Duodenal mucosa (tissue), 2 donors: ENCODE results near the gene NLGN1.
"Not testable (repeated sequence)": the region's sequence is repeated elsewhere in the genome, so short reads cannot be mapped to it uniquely, and the experiment has no call there.

Experiments
- H3K27ac ChIP-seq: one replicate; pipeline ENCODE4 v1.7.0; 2013; ENCODE audit warnings: low read depth, low read length
- H3K27me3 ChIP-seq, 2 donors: one replicate each; pipeline ENCODE4 v1.7.0; 2013; ENCODE audit warnings: low read length in 2 of 2, control low read depth in 1 of 2; ENCODE audit not compliant: insufficient read depth in 2 of 2, control insufficient read depth in 1 of 2
- H3K36me3 ChIP-seq, 2 donors: one replicate each; pipeline ENCODE4 v1.7.0; 2013; ENCODE audit warnings: low read length in 2 of 2, control low read depth in 1 of 2; ENCODE audit not compliant: insufficient read depth in 2 of 2, control insufficient read depth in 1 of 2
- H3K4me1 ChIP-seq, 2 donors: one replicate each; pipeline ENCODE4 v1.7.0; 2013; ENCODE audit warnings: low read length in 2 of 2, control low read depth in 1 of 2; ENCODE audit not compliant: insufficient read depth in 2 of 2, control insufficient read depth in 1 of 2
- H3K4me3 ChIP-seq, 2 donors: one replicate each; pipeline ENCODE4 v1.7.0; 2013; ENCODE audit warnings: low read length in 2 of 2, low read depth in 1 of 2
- H3K9ac ChIP-seq, 2 donors: one replicate each; pipeline ENCODE4 v1.7.0; 2013; ENCODE audit warnings: low read length in 2 of 2, low read depth in 1 of 2
- H3K9me3 ChIP-seq, 2 donors: one replicate each; pipeline ENCODE4 v1.7.0; 2013; ENCODE audit warnings: low read length in 2 of 2, control low read depth in 1 of 2; ENCODE audit not compliant: control insufficient read depth in 1 of 2

NLGN1 gene

DNA sequence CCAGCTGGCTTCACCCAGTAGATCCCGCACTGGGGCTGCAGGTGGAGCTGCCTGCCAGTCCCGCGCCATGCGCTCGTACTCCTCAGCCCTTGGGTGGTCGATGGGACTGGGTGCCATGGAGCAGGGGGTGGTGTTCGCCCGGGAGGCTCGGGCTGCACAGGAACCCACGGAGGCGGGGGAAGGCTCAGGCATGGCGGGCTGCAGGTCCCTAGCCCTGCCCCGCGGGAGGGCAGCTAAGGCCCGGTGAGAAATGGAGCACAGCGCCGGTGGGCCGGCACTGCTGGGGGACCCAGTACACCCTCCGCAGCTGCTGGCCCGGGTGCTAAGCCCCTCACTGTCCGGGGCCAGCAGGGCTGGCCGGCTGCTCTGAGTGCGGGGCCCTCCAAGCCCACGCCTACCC, 814.4 kb downstream of the NLGN1 start:
- H3K36me3 ChIP-seq, H3K4me1 ChIP-seq, H3K27me3 ChIP-seq, H3K9ac ChIP-seq, H3K9me3 ChIP-seq, H3K27ac ChIP-seq, H3K4me3 ChIP-seq: not testable (repeated sequence)

- H3K4me1 ChIP-seq, result no peaks in the 10 kb centered on the region
- H3K4me3 ChIP-seq, result no peak overlapping the region
- no peaks in the 10 kb centered on the region for H3K36me3 ChIP-seq
- no peaks in the 10 kb centered on the region for H3K27me3 ChIP-seq
- H3K27ac ChIP-seq, result no peak overlapping the region
- H3K9ac ChIP-seq, result no peak overlapping the region
- no peaks in the 10 kb centered on the region for H3K9me3 ChIP-seq
These were observed 817.9 kb downstream of the NLGN1 start for GRCh38 chr3:174215456-174215855.

DNA sequence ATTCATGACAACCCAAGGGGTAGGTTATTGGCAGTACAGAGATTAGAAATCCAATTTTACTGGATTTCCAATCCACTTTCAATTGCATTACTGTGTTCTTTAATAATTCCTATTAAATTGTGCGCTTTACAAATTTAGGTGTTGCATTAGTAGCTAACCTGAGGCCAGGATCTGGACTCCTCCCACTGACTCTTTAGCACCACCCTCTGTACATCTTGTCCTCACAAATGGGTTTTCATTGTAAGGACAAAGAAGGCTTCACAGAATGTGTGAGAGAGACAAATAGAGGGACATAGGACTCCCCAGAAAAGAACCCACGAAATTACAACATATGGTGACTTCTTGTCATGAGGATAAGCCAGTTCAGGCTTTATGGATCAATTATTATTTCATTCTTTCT, 818.5 kb downstream of the NLGN1 start:
- Histone ChIP-seq H3K9ac (no peak overlapping the region), H3K27me3 (no peaks in the 10 kb centered on the region), H3K4me1 (no peaks in the 10 kb centered on the region), H3K9me3 (no peaks in the 10 kb centered on the region), H3K4me3 (no peak overlapping the region), H3K27ac (no peak overlapping the region), H3K36me3 (no peaks in the 10 kb centered on the region)

DNA sequence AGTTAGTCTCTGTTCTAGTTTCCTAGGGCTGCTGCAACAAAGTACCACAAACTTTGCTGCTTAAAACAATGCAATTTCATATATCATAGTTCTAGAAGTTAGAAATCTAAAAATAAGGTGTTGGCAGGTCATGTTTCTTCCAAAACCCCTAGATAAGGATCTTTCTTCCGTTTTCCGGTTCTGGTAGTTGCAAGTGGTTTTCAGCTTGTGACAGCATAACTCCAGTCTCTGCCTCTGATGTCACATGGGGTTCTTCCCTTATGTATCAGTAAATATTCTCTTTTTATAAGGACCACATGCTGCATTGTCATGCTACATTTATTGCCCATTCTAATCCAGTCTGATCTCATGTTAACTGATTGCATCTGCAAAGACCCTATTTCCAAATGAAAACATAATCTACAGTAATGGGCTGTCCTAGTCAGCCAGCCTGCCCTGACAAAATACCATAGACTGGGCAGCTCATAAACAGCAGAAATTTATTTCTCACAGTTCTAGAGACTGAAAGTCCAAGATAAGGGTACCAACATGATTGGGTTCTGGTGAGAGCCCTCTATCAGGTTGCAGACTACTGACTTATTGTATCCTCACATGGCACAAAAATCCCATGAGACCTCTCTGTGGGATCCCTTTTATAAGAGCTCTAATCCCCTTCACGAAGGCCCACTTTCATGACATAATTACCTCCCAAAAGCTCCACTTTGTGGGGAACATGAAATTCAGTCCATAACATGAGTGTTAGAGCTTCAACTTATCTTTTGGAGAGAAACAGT, 819.6 kb downstream of the NLGN1 start:
- Histone ChIP-seq H3K4me1 (no peaks in the 10 kb centered on the region), H3K9ac (no peak overlapping the region), H3K27me3 (no peaks in the 10 kb centered on the region), H3K4me3 (no peak overlapping the region), H3K36me3 (no peaks in the 10 kb centered on the region), H3K9me3 (no peaks in the 10 kb centered on the region), H3K27ac (no peak overlapping the region)

- H3K27ac ChIP-seq, result no peak overlapping the region
- no peak overlapping the region for H3K4me3 ChIP-seq
- no peaks in the 10 kb centered on the region for H3K27me3 ChIP-seq
- no peaks in the 10 kb centered on the region for H3K4me1 ChIP-seq
- H3K9me3 ChIP-seq, result no peaks in the 10 kb centered on the region
- no peaks in the 10 kb centered on the region for H3K36me3 ChIP-seq
- no peak overlapping the region for H3K9ac ChIP-seq
These were observed 820.5 kb downstream of the NLGN1 start for GRCh38 chr3:174218016-174218415.

DNA sequence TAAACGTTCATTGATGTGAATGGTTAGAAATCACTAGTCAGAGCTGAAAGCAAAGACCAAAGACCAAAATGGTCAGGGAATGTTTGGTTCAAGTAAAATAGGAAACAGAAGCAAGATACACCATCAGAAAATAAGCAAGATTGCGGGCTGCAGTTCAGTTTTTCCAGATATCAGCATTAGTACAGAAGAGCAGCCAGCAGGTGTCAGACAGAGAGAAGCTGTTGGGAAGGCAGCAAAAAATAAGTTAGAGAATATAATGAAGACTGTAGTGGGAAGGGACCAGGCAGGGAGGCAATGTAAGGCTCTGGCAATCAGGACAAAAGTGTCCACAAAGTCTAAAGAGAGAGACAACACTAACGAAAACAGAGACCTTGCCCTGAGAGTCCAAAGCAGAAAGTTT, 822.2 kb downstream of the NLGN1 start:
- no peak overlapping the region for H3K9ac ChIP-seq
- H3K4me3 ChIP-seq, result no peak overlapping the region
- no peaks in the 10 kb centered on the region for H3K4me1 ChIP-seq
- no peak overlapping the region for H3K27ac ChIP-seq
- no peaks in the 10 kb centered on the region for H3K27me3 ChIP-seq
- no peaks in the 10 kb centered on the region for H3K36me3 ChIP-seq
- H3K9me3 ChIP-seq, result no peaks in the 10 kb centered on the region

DNA sequence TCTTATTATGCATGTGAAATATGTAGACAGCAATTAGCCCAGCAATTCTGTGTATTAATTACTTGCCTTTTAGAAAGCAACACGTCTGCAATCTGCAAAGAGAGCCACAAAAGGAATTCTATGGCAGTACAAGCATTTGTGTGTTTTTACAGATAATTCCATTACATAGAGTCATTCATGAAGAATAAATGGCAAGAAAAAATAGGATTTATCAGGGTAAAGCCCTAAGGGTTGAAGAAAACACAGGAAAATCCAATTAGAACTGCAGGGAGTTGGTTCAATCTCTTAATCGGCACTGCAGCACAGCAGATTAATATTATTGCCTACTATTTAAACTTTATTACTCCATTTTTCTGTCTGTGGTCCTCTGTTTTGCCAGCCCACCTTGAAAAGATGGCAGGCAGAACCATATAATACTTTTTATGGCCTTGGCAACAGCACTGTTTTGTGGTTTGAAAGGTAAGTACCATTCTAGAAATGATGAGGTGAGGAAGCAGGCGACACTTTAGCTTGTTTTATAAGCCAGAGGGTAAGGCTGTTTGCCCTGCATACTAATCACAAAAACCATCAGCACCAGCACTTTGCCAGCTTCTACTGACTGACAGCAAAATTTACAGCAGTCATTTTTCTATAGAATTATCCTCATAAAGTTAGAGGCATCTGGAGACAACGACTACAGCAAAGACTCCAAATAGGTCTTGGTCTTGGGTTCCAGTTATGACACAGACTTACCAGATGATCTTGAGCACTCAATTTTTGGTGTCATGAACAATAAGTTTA, 823.4 kb downstream of the NLGN1 start:
- Histone ChIP-seq H3K36me3 (no peaks in the 10 kb centered on the region), H3K9me3 (no peaks in the 10 kb centered on the region), H3K4me3 (no peak overlapping the region)

DNA sequence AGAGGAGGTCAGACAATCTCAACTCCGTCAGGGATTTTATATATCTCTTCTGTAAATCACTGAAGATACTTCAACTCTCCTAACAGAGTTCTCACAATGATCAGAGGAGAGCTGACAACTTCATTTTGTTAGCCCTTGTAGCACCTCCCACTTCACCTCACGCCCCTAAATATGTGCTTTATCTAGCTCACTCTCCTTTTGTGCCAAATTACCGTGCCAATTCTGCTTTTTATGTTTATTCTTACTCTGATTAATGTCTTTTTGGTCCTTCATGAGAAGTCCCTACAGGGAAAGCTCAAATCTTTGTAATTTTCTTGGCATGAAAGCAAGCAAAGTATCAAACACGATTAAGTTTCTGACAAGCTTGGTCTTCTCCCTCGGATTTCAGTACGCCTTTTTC, 825.5 kb downstream of the NLGN1 start:
- H3K9ac ChIP-seq, result no peak overlapping the region
- no peaks in the 10 kb centered on the region for H3K27me3 ChIP-seq
- H3K9me3 ChIP-seq, result no peaks in the 10 kb centered on the region
- H3K4me3 ChIP-seq, result no peak overlapping the region
- H3K36me3 ChIP-seq, result no peaks in the 10 kb centered on the region
- H3K27ac ChIP-seq, result no peak overlapping the region
- H3K4me1 ChIP-seq, result no peaks in the 10 kb centered on the region

More for the DNA sequence above, 823.4 kb downstream of the NLGN1 start:
- H3K27me3 ChIP-seq, result no peaks in the 10 kb centered on the region
- H3K27ac ChIP-seq, result no peak overlapping the region
- H3K4me1 ChIP-seq, result no peaks in the 10 kb centered on the region
- H3K9ac ChIP-seq, result no peak overlapping the region

DNA sequence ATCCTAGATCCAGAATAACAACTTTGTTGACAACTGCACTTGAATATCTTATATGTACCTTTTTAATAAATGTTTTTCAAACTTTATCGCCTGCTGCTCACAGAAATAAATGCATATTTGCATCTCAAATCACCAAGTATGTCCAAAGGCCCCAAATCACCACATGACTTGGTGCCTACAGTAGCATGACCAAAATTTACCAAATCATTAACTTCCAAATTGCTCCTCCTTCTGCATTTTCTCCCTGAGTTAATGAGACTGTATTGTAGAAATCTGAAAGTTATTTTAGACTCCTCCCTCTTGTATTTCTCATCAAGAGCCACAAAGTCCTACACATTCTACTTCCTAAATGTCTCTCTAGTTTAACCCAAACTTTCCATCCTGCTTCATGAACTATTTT, 826.1 kb downstream of the NLGN1 start:
- H3K4me1 ChIP-seq, result no peaks in the 10 kb centered on the region
- no peaks in the 10 kb centered on the region for H3K36me3 ChIP-seq
- H3K9ac ChIP-seq, result no peak overlapping the region
- no peak overlapping the region for H3K4me3 ChIP-seq
- H3K27ac ChIP-seq, result no peak overlapping the region
- no peaks in the 10 kb centered on the region for H3K9me3 ChIP-seq
- H3K27me3 ChIP-seq, result no peaks in the 10 kb centered on the region

- no peaks in the 10 kb centered on the region for H3K9me3 ChIP-seq
- H3K27me3 ChIP-seq, result no peaks in the 10 kb centered on the region
- H3K27ac ChIP-seq, result no peak overlapping the region
- H3K4me1 ChIP-seq, result no peaks in the 10 kb centered on the region
- H3K4me3 ChIP-seq, result no peak overlapping the region
- H3K36me3 ChIP-seq, result no peaks in the 10 kb centered on the region
- no peak overlapping the region for H3K9ac ChIP-seq
These were observed 832.4 kb downstream of the NLGN1 start for GRCh38 chr3:174229916-174230315.
